ENCODE results near the gene GPR61.

GPR61 gene

DNA sequence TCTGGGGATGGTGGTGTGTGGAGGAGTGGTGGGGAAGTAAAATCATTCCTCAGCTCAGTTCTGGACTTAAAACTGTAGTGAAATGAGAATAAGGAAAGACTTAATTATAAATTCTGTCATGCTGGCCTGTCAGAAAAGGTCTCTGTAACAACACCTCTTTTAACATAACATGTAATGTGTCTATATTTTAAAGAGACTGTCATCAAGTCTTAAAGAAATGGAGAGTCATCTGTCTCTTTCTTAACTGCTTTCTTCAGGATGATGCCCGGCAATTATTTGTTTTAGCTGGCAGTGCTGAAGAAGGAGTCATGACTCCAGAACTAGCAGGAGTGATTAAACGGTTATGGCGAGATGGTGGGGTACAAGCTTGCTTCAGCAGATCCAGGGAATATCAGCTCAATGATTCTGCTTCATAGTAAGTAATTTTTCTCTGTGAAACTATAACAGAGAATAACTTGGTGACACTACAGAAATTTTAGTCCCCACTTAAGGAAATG is 39.3 kb downstream of the GPR61 start:
- no peak for DNase-seq

- no peak for DNase-seq
These were observed 39.8 kb downstream of the GPR61 start for GRCh38 chr1:109579491-109579890.

GRCh38 chr1:109582021-109582420 is 42.3 kb downstream of the GPR61 start:
- no peak for DNase-seq

GRCh38 chr1:109584766-109585165 is 45.1 kb downstream of the GPR61 start:
- no peak for DNase-seq

GRCh38 chr1:109586055-109586454 is 46.4 kb downstream of the GPR61 start:
- DNase-seq = no peak

- DNase-seq = no peak
These were observed 49.5 kb downstream of the GPR61 start for GRCh38 chr1:109589177-109589576.

DNA sequence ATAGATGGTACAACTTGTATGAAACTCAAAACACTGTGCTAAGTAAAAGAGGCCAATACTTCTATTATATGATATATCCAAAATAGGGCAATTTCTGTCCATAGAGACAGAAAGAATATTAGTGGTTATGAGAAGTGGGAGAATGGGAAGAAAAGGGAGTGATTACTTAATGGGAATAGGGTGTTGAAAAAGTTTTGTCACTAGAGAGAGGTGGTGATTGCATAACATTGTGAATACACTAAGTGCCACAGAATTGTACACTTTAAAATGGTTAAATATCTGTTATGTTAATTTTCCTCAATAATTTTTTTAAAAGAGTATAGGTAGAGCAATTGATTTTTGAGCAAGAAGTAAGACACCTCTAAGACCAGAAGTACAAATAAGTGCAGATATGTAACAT is 50.0 kb downstream of the GPR61 start:
- DNase-seq = no peak

DNA sequence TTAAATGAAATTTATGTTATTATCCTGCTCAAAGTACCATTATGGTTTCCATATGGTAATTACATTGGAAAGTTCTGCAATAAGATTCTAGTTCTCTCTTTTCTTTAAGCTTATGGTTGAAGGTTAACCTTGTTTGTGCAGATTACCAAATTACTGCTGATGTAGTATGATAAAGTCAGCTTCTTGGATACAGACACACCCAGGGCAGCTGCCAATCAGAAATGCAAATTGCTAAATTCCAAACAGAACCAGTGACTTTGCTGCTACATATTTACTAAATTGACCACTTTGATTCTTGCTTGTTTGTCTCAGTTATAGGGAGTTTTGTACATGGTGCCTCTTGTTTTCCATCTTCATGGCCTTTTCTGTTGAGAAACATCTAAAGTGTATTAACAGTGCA is 53.2 kb downstream of the GPR61 start:
- no peak for DNase-seq

DNA sequence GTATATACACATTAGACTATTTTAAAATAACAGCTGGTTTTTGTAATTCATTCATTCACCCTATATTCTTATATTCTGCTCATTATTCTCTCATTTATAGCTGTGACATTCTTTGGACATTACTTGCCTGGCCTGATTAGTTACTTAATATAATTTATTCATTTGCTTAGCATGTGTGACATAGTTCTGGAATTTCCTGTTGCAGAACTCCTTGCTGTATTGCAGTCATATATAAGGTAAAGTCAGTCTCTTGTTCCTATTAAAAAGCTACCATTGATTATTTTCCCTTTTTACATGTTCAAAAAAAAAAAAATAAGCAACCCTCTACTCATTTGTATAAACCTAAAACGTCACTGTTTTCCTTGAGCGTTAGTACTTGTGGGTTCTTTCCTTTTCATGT is 55.9 kb downstream of the GPR61 start:
- DNase-seq = no peak

Measured in stimulated activated CD8-positive, alpha-beta memory T cell treated with anti-CD3 and anti-CD28 coated beads, Interleukin-4, amount 100 ng/mL, for 48 hours (primary cell).